Measurements from ENCODE around the gene TPCN1.

TPCN1 gene

GRCh38 chr12:113347892-113348291, 126.6 kb downstream of the TPCN1 start:
- no peak for DNase-seq

All from activated CD4-positive, alpha-beta T cell treated with anti-CD3 and anti-CD28 coated beads, Interleukin-10, Interleukin-2, amounts not matched to agents 100 ng/mL and 50 ng/mL, durations not matched to agents 16 hours and 8 hours (primary cell).